ENCODE results near the gene DMXL1.

DMXL1 gene

GRCh38 chr5:119273391-119273839 lies 202.5 kb downstream of the DMXL1 start:
- no peak overlapping the region; a peak in 1 of 4 replicates for H3K4me3 ChIP-seq (ENCODE audit: low read depth in 1 of 2, low read length in 2 of 2)
- peaks cover 59% of the 10 kb centered on the region for H3K36me3 ChIP-seq (ENCODE audit: insufficient read depth, low read length)
- H3K9ac ChIP-seq (ENCODE audit: low read depth, low read length): peak overlapping the region; percentile 23
- H4K20me1 ChIP-seq (ENCODE audit: insufficient read depth, low read length): peaks cover 16% of the 10 kb centered on the region; the same call in 1 of the 2 replicates
- TF ChIP-seq CTCF (IDR thresholded peaks at IDR 0.05; ENCODE audit: borderline replicate concordance, extremely low read depth, low read length, poor library complexity, severe bottlenecking): no peak
- no peak for TF ChIP-seq EZH2 (IDR thresholded peaks at IDR 0.05; ENCODE audit: borderline replicate concordance, low read depth, low read length, severe bottlenecking)
- H3K9me3 ChIP-seq (ENCODE audit: insufficient read depth, low read length, severe bottlenecking): no peaks in the 10 kb centered on the region
- H3K79me2 ChIP-seq (ENCODE audit: insufficient read depth, low read length): peaks cover 100% of the 10 kb centered on the region
- no peak overlapping the region for H2AFZ ChIP-seq (ENCODE audit: low read depth, low read length)
- ATAC-seq (ENCODE audit: insufficient read depth, low read depth): no peak
- H3K4me2 ChIP-seq (ENCODE audit: insufficient read depth, low read length): peak overlapping the region; percentile 82
- H3K27ac ChIP-seq (ENCODE audit: low read length): peak overlapping the region; percentile 99
- DNase-seq: no peak
- peaks cover 89% of the 10 kb centered on the region for H3K4me1 ChIP-seq (ENCODE audit: insufficient read depth, low read length)
- no peaks in the 10 kb centered on the region for H3K27me3 ChIP-seq (ENCODE audit: insufficient read depth, low read length, poor library complexity)

DNA sequence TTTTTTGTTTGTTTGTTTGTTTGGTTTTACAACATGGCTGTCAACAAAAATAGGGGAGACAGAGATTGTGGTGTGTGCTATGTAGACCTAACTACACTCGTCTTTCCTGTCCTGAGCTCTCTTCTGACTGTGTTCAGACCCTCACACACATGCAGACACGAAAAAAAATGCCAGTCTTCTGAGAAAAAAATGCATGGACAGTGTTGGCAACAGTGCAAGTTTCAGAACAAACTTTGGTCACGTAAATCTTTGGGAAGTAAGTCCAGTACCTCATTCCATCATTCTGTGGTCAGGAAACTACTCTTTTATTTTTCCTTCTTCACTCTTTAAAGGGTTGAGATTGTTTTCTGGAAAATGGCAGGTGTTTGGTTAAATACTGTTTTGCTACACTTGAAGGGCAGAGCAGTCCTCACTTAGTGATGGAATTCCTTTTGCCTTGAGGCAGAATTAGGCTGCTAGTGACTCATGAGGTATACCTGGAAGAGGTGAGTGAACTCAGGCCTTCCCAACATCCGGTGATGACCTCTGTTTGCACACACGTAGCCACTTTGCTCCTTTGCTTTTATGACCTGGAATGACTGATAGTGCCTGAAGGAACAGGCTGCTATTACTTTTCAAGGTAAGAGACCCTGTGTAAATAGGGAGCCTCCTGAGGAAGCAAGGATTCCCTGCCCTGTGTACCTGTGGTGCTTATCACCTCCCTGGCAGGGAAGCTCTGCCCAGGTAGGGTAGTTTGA lies 203.3 kb downstream of the DMXL1 start:
- peak overlapping the region; percentile 82 for H3K4me2 ChIP-seq (ENCODE audit: insufficient read depth, low read length)
- H3K27ac ChIP-seq (ENCODE audit: low read length): peak overlapping the region; percentile 99
- peaks cover 100% of the 10 kb centered on the region for H3K79me2 ChIP-seq (ENCODE audit: insufficient read depth, low read length)
- DNase-seq (no peak), ATAC-seq (ENCODE audit: insufficient read depth, low read depth) (no peak)
- 0 out of 4 replicates have a peak overlapping the region, but pooled peaks of 1 of the 2 experiments have one; percentile 8 for H3K4me3 ChIP-seq (ENCODE audit: low read depth in 1 of 2, low read length in 2 of 2)
- peak overlapping the region; percentile 23 for H3K9ac ChIP-seq (ENCODE audit: low read depth, low read length)
- no peaks in the 10 kb centered on the region for H3K9me3 ChIP-seq (ENCODE audit: insufficient read depth, low read length, severe bottlenecking)
- H4K20me1 ChIP-seq (ENCODE audit: insufficient read depth, low read length): peaks cover 16% of the 10 kb centered on the region; the same call in 1 of the 2 replicates
- H3K36me3 ChIP-seq (ENCODE audit: insufficient read depth, low read length): peaks cover 59% of the 10 kb centered on the region
- TF ChIP-seq CTCF (IDR thresholded peaks at IDR 0.05; ENCODE audit: borderline replicate concordance, extremely low read depth, low read length, poor library complexity, severe bottlenecking) (no peak), EZH2 (IDR thresholded peaks at IDR 0.05; ENCODE audit: borderline replicate concordance, low read depth, low read length, severe bottlenecking) (no peak)
- no peak overlapping the region for H2AFZ ChIP-seq (ENCODE audit: low read depth, low read length)
- peaks cover 97% of the 10 kb centered on the region for H3K4me1 ChIP-seq (ENCODE audit: insufficient read depth, low read length)
- H3K27me3 ChIP-seq (ENCODE audit: insufficient read depth, low read length, poor library complexity): no peaks in the 10 kb centered on the region

DNA sequence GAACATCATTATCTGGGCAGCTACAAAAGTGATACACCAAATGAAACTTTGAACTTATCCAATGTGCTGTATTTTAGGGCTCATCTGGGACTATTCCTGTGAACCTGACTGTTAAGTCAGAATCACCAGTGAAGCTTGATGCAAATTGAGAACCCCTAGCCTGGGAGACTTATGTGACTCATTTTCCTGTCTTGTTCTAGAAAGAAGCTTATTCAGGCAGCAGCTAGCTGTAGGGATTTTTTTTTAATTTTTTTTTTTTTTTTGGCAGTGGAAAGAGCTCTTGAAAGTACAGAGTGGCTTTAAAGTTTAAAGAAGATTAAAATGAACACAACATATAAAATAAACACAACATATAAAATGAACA lies 203.9 kb downstream of the DMXL1 start:
- Histone ChIP-seq H4K20me1 (ENCODE audit: insufficient read depth, low read length) (peaks cover 16% of the 10 kb centered on the region; the same call in 1 of the 2 replicates), H3K4me3 (ENCODE audit: low read depth in 1 of 2, low read length in 2 of 2) (no peak overlapping the region), H3K9me3 (ENCODE audit: insufficient read depth, low read length, severe bottlenecking) (no peaks in the 10 kb centered on the region), H3K4me2 (ENCODE audit: insufficient read depth, low read length) (peak overlapping the region; percentile 26), H3K4me1 (ENCODE audit: insufficient read depth, low read length) (peaks cover 100% of the 10 kb centered on the region), H3K27me3 (ENCODE audit: insufficient read depth, low read length, poor library complexity) (no peaks in the 10 kb centered on the region), H3K36me3 (ENCODE audit: insufficient read depth, low read length) (peaks cover 58% of the 10 kb centered on the region), H3K9ac (ENCODE audit: low read depth, low read length) (no peak overlapping the region), H3K27ac (ENCODE audit: low read length) (peak overlapping the region; percentile 99), H3K79me2 (ENCODE audit: insufficient read depth, low read length) (peaks cover 100% of the 10 kb centered on the region), H2AFZ (ENCODE audit: low read depth, low read length) (no peak overlapping the region)
- no peak for DNase-seq
- ATAC-seq (ENCODE audit: insufficient read depth, low read depth): peak; percentile 41; the same call in 1 of the 3 replicates
- TF ChIP-seq EZH2 (IDR thresholded peaks at IDR 0.05; ENCODE audit: borderline replicate concordance, low read depth, low read length, severe bottlenecking): no peak
- TF ChIP-seq CTCF (IDR thresholded peaks at IDR 0.05; ENCODE audit: borderline replicate concordance, extremely low read depth, low read length, poor library complexity, severe bottlenecking): no peak
